DND-41 (cell line): ENCODE data around the gene SAP25.
"Not testable (repeated sequence)": the region's sequence is repeated elsewhere in the genome, so short reads cannot be mapped to it uniquely, and the experiment has no call there.

Experiments used
- EZH2 ChIP-seq: IDR thresholded peaks from 3 replicates; pipeline ENCODE4 v1.6.1; 2012; ENCODE audit warnings: borderline replicate concordance, low read depth, mild to moderate bottlenecking, moderate library complexity, low read length, inconsistent platforms; ENCODE audit not compliant: severe bottlenecking
- TF ChIP-seq, protein P1 (sequence below): IDR thresholded peaks from 2 replicates; pipeline ENCODE4 v1.5.1; 2012; ENCODE audit warnings: borderline replicate concordance, low read length, moderate library complexity, mild to moderate bottlenecking; ENCODE audit not compliant: poor library complexity, severe bottlenecking; ENCODE audit errors: extremely low read depth

DNA sequence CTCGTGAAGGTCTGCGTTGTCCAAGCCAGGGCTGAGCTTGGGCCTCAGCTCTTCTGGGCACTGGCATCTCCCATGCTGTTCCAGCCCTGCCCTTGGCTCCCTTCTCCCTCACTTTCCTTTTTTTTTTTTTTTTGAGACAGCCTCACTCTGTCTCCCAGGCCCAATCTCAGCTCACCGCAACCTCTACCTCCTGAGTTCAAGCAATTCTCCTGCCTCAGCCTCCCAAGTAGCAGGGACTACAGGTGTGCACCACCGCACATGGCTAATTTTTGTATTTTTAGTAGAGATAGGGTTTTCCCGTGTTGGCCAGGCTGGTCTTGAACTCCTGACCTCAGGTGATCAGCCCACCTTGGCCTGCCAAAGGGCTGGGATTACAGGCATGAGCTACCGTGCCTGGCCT is 9.3 kb downstream of the SAP25 start:
- not testable (repeated sequence) for TF ChIP-seq EZH2
- TF ChIP-seq, protein P1, sequence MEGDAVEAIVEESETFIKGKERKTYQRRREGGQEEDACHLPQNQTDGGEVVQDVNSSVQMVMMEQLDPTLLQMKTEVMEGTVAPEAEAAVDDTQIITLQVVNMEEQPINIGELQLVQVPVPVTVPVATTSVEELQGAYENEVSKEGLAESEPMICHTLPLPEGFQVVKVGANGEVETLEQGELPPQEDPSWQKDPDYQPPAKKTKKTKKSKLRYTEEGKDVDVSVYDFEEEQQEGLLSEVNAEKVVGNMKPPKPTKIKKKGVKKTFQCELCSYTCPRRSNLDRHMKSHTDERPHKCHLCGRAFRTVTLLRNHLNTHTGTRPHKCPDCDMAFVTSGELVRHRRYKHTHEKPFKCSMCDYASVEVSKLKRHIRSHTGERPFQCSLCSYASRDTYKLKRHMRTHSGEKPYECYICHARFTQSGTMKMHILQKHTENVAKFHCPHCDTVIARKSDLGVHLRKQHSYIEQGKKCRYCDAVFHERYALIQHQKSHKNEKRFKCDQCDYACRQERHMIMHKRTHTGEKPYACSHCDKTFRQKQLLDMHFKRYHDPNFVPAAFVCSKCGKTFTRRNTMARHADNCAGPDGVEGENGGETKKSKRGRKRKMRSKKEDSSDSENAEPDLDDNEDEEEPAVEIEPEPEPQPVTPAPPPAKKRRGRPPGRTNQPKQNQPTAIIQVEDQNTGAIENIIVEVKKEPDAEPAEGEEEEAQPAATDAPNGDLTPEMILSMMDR: not testable (repeated sequence)
